ELF-1 (cell line): ENCODE data around the gene STUB1.
"Not testable (repeated sequence)": the region's sequence is repeated elsewhere in the genome, so short reads cannot be mapped to it uniquely, and the experiment has no call there.

ENCODE experiments used
- DNase-seq: peaks from one replicate; pipeline ENCODE4 v3.0.0-alpha.2; 2016; ENCODE audit warnings: low read depth, low spot score

STUB1 gene

DNA sequence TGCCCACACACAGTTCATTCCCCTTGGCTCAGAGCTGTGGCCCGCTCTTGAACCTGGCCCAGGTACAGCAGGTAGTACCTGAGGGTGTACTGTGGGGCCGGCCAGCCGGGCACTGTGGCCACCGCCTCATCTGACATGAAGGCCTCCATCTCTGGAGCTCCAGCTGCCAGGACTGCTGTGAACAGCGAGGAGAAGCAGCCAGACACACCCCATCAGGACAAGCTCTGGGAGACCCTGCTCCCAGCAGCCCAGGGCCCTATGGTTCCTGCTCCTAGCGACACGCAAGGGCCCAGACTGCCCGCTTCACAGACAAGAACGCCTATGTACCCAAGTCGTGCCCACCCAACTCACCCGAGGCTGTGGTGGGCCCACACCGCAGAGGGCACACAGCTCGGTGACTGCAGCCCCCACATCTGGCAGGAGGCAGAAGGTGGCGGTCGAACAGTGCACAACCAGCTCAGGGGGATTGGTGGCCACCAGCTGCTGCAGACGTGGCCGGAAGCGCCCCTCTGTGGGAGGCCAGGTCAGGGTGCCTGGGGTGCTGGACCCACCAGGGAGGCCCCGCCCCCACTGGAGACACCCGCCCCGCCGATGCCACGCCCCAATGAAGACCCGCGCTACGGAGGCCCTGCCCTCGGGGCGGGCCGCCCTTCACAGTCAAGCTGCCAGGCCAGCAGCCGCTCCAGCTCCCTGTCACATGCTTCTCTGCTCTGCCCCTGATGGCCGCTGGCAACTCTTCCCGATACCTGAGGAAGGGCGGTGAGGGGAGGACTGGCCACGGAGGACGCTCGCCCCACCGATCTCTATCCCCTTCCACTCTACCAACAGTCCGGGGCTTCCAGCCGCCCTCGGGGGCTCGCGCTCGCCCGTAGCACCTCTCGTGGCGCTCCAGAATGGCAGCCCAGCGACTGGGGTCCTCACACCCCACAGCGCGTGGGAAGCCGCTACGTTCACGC, 1.1 kb upstream of the STUB1 start:
- peak; percentile 82 for DNase-seq

DNA sequence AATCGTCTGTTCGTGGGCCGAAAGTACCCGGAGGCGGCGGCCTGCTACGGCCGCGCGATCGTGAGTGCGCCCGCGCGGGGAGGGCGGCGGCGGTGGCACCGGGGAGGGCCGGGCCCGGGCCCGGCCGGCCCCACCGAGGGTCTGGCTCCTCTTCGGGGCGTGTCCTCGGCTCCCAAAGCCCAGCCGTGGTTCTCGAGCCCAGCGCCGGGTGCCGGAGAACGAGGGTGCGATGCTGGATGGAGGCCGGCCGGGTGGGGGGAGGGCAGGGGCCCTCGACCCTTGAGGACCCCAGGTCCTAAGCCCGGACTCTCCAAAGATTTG, 375 bp downstream of the STUB1 start:
- DNase-seq, result no peak

DNA sequence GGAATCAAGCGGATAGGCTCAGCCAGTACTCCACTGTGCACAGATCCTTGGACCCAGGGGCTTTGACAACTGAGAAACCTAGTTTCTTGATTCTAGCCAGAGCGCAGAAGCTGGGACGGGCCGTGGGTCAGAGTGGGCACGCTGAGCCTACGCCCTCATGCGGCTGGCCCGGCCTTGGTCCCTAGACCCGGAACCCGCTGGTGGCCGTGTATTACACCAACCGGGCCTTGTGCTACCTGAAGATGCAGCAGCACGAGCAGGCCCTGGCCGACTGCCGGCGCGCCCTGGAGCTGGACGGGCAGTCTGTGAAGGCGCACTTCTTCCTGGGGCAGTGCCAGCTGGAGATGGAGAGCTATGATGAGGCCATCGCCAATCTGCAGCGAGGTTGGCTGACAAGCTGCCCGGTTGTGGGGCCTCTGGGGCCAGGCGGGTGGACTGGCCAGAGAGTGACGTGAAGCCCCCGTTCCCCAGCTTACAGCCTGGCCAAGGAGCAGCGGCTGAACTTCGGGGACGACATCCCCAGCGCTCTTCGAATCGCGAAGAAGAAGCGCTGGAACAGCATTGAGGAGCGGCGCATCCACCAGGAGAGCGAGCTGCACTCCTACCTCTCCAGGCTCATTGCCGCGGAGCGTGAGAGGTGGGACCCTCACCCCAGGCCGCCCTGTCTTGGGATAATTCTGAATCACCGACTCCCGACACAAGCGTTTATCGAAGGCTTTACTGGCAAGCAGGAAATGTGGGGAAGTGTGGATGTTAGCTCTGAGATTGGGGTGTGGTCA, 946 bp downstream of the STUB1 start:
- no peak for DNase-seq

DNA sequence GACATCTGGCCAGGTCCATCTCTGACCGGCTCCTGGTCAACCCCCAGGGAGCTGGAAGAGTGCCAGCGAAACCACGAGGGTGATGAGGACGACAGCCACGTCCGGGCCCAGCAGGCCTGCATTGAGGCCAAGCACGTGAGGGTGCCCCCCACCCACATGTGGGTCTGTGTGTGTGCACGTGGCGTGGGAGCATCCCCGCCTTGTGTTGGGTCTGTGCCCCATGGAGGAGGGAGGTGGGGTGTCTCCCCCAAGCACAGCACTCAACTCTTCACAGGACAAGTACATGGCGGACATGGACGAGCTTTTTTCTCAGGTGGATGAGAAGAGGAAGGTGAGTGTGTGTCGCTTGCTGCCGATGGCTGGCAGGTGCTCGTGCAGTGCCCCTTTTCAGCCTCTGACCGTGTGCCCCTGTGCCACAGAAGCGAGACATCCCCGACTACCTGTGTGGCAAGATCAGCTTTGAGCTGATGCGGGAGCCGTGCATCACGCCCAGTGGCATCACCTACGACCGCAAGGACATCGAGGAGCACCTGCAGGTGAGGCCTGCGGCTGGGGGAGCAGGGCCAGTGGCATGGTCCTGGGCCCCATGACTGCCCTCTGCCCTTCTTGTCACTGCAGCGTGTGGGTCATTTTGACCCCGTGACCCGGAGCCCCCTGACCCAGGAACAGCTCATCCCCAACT, 1.7 kb downstream of the STUB1 start:
- no peak for DNase-seq

DNA sequence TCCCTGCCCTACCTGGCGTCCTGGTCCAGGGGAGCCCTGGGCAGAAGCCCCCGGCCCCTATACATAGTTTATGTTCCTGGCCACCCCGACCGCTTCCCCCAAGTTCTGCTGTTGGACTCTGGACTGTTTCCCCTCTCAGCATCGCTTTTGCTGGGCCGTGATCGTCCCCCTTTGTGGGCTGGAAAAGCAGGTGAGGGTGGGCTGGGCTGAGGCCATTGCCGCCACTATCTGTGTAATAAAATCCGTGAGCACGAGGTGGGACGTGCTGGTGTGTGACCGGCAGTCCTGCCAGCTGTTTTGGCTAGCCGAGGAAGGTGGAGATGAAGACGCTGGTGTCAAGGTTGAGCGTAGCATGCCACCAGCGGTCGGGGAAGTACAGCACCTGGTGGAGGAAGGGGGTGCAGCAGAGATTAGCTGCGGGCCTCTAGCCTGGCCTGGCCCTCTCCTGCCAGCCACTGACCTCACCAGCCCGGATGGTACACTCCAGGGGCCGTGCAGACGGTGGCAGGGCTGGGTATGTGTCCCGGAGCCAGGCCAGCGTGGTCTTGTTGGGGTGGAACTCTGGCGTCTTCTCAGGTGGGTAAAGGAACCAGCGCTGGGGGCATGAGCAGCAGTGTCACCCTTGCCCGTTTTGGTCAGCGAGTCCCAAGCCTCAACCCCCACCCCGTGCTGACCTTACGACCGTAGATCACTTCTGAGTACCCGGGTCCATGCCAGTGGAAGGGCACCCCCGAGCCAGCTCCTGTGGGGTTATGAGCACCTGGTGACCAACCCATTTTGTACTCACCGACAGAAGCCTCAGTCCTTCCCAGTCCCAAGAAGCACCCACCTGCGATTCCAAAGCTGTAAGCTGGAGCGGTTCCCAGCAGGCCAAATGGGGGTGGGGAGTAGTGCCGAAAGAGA, 2.5 kb downstream of the STUB1 start:
- DNase-seq, result no peak

DNA sequence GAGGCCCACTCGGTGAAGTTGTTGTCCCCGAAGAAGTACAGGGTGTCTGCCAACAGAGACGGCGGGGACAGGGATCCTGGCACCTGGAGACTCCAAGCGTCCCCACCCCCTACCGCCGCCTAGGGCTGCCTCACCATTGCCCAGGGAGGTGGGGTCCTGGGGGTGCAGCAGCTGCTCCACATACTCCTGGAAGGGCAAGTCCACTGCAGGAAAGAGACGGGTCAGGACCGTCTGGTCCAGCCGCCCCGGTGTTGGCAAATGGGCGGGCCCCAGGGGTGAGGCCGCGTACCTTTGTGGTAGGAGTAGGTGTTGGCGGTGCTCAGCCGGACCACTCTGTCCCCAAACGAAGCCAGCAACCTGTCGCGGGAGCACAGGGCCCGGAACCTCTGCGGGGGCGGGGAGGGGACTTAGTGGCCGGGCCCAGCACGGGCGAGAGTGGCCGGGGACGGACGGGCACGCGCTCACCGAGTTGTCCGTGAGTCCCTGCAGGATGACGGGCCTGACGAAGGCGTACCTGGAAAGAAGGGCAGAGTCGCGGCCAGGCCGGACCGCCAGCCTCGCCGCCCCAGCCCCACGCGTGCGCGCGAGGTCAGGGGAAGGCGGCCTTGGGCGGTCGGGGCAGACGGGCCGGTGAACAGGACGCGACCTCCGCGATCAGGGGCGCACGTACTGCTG, 3.3 kb downstream of the STUB1 start:
- DNase-seq, result no peak

DNA sequence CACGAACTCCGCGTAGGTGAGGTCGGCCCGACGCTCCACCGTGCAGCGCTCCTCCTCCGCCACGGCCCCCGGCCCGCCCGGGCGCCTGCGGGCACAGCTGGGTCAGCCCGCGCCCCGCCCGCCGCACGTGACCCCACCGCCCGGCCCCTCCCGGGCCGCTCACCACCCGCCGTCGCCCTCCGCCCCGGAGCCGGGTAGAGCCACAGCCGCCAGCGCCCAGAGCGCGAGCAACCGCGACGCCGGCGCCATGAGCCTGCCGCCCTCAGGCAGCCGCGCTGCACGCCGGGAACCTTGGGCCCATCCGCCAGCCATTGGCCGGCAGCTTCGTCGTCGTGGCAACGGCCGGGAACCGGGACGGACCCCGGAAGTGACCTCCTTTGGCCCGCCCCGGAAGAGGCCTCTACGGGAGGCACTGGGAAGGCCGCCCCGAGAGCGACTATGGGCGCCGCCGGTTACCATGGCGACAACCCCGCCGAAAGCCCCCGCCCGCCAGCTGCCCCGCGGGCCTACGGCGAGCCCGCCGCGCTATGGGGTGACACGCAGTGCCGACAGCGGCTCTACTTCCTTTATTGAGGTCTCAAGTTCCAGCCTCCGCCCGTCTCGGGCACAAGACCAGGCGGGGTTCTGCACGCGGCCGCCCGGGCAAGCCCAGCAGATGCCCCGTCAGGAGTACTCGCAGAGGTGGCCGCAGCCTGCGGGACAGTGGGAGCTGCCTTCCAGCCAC, 4.0 kb downstream of the STUB1 start, which contains the start of gene JMJD8:
JMJD8 (minus strand) TSS at position 264 of the 724 bp plus-strand sequence; CDS start at position 249, 15 bp downstream.
- DNase-seq, result peak; percentile 98

DNA sequence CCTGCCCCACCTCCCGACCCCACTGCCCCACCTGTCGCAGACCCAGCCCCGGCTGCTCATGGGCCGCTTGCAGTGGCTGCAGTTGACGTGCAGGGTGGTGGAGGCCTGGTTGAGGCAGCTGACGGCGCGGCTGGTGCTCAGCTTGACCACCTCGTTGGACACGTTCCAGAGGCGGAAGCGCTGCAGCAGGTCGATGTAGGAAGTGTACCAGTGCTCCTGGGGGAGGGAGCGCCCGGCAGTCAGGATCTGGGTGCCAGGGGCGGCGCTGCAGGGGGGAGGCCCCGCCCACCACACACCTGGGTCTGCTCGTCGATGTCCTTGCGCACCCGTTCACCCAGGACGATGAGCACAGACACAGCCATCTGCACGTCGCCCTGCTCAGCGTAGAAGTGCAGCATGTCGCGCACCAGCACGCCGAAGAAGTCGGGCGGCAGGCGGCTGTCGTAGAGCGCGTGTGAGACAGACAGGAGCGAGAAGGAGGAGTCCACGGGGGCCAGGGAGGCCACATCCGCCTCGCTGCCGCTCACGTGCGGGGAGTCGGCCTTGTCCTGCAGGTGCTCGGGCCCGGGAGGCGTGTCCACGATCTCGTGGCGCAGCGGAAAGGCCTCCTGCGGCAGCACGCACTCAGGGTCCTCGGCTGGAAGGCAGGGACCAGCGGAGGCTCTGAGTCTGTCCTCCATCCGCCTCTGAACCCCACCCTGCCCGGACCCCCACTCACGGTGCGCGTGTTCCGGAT, 4.9 kb downstream of the STUB1 start:
- no peak for DNase-seq

DNA sequence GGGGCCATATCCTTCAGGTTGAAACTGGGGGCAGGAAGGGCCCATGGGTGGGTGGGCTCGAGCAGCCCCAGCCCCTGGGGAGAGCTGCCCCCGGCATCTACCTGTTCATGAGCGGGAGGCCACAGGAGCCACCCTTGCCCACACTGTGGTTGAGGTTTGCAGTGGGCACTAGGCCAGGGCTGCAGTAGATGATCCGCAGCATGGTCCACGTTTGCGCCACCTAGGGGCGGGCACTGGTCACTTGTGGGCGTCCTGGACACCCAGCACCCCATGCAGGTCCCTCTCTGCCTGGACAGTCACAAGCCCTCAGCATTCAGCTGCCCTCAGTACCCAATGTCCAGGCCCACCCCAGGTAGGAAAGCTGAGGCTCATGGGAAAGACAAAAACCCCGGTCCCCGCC, 5.8 kb downstream of the STUB1 start:
- DNase-seq, result no peak

DNA sequence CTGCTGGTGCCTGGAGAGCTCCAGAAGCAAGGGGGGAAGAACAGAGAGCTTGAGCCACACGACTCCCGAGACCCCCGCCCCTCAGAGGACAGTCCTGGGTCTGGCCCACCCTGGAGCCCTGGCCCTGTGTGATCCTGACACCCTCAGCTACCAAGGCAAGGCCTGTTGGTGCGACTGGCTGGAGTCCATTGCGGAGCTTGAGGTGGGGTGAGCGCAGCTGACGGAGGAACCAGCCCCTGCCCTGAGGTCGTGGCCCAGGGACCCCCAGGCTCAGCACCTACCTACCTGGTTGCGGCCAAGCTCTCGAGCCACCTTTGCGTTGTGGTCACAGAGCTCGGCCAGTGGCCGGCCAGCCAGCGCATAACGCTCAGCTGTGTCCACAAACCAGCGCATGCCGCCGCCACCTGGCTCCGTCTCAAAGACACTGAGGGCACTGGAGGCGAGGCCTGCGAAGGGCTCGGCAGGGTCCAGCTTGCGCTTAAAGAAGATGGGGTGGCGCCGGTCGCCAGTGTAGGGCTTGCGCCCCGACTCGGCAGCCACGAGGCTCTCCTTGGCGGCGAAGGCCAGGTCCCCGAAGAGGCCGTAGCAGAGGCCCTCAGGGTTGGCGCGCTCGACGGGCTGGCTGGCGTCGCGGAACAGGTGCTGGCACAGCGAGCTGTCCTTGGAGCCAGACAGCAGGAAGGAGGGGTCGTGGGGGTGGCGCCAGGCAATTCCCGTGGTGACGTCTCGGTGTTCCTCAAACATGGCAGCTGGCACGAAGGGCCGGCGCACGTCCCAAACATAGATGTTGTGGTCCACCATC, 6.5 kb downstream of the STUB1 start:
- no peak for DNase-seq

DNA sequence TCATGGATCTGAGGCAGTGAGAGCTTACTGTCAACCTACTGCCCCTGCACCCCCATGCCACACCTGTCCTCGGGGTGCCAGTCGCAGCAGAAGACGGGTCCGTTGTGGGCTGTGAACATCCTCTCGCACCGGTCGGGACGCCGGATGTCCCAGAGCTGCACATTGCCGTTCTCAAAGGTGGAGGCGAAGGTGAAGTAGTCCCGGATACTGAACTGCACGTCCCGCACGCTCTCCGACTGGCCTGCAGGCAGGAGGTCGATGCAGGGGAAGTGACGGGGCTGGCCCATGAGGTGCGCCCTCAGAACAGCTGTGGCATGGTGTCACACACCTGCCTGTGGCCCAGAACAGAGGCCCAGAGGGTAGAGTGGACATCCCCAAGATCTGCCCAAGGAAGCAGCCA, 7.3 kb downstream of the STUB1 start:
- DNase-seq, result no peak

DNA sequence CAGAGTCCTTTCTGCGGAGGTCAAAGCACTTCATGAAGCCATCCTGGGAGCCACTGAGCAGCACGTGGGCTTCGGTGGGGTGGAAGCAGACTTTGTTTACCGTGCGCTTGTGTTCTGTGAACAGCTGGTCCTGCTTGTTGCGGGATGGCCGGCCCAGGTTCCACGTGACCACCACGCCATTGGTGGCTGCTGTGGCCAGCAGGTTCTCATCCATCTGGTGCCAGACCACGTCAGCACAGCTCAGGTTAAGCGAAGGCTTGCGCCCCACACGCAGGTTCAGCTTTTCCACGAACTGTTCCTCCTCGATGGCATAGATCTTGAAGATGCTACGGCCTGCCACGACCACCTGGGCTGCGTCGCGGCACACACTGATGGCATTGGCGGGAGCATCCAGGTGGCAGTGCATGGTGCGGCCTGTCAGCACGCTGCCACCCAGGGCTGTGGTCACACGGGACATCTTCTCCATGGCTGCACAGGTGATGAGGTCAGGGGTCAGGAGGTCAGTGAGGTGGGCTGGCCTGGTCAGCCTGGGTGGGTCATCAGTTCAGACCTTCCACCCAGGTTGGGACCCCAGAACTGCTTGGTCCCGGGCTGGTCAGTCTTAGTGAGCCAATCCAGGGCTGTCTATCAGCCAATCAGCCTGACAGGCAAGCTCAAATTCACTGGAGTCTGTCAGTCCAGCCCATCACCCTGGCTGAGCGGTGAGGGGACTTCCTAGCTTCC, 9.1 kb downstream of the STUB1 start:
- DNase-seq, result no peak

DNA sequence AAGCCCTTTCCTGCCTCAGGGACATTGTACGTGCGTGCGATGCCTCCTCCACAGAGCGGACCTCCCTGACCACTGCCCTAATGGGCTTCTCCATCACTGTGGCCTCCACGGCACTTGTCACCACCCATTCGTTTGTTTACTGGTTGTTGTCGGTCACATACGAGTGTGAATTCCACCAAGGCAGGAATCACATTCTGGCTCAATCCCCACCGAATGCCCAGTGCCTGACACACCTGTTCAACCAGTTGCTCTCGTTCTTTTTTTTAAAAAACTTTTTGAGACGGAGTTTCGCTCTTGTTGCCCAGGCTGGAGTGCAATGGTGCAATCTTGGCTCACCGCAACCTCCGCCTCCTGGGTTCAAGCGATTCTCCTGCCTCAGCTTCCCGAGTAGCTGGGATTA, 11.0 kb downstream of the STUB1 start:
- DNase-seq, result not testable (repeated sequence)

DNA sequence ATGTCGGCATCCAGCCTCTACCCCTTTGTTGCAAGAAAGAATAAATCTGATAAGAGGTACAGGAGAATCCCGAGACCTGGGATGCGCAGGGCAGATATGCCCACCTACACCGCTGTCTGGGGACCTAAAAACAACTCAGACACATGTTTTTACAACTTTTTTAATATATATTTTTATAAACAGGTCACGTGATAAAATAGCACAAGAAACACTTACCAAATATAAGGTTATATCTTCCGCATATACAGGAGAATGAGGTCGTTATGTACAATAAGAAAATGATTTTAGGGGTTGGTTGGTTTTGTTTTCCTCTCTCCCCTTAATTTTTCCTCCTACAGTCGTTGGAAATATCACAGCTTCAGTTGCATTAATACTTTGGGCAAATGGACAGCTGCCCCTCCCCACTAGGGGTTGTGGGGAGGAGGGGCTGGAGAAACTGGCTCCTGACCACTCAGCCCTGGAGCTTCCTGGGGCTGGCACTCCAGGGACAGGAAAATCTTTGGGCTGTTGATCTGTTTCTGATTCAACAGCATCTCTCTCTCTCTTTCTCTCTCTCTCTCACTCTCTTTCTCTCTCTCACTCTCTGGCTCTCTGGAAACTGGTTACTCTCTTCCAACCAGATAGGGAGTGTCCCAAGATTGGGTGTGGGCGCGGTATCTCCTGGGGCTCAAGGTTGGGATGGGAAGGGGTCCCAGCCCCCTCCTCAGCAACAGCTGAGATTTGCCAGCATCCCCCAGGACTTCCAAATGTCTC, 12.3 kb downstream of the STUB1 start:
- no peak for DNase-seq

DNA sequence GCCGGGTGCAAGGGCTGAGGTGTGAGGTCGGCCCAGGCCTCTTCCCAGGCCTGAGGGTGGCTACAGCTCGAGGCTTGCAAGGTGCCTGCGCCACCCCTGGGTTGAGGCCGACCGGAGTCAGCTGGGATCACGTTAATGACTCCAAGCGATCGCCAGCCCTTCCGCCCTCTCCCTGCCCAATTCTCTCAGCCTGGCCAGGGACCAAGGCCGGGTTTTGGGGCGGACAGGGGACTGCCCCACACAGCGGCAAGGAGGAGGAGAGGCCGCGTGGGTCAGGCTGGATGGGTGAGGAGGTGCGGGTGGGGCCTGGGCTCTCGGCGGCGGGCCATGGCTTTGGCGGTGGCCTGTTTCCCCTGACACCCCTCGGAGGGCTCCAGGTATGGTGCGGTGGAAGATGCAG, 13.2 kb downstream of the STUB1 start:
- no peak for DNase-seq

DNA sequence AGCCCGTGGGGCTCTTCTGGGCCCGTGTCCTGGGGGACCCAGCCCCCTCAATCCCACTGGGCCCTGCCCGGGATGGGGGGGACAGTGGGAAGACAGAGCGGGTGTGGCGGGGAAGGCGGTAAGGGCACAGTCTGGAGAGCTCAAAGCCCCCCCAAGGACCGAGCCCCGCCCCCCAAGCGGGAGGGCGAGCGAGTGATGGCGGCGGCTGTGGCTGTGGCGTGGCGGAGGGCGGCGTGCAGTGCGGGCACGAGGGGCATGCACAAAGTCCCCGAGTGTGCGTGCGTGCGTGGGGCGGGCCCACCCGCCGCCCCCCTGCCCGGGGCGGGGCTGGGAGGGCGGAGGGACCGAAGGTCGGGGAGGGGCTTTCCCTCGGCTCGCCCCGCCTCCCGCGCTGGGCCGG, 13.6 kb downstream of the STUB1 start:
- no peak for DNase-seq
